OCI-LY1 (cell line): ENCODE results near the gene PDCD5.
"Not testable (repeated sequence)": the region's sequence is repeated elsewhere in the genome, so short reads cannot be mapped to it uniquely, and the experiment has no call there.

ENCODE experiments used
- H2AFZ ChIP-seq: fragments of 200-600 bp; sonication (generic), shearing (Covaris generic); 2 replicates; pipeline ENCODE4 v1.6.0; 2014; ENCODE audit warnings: antibody characterized with exemption, mild to moderate bottlenecking, low read length
- H3F3A ChIP-seq: fragments of 200-600 bp; sonication (generic), shearing (Covaris generic); 2 replicates; pipeline ENCODE4 v1.6.0; 2014; ENCODE audit warnings: mild to moderate bottlenecking, antibody characterized with exemption, low read length, moderate library complexity; ENCODE audit not compliant: insufficient read depth
- H3K27ac ChIP-seq: fragments of 200-600 bp; sonication (generic); 2 replicates; pipeline ENCODE4 v1.5.1; 2014; ENCODE audit warnings: low read length, mixed run types, mild to moderate bottlenecking, low read depth; ENCODE audit not compliant: poor library complexity, severe bottlenecking
- H3K27me3 ChIP-seq: fragments of 200-600 bp; sonication (generic); 2 replicates; pipeline ENCODE4 v1.6.0; 2014; ENCODE audit warnings: antibody characterized with exemption, mild to moderate bottlenecking, low read length, moderate library complexity; ENCODE audit not compliant: insufficient read depth
- H3K36me3 ChIP-seq: fragments of 200-600 bp; sonication (generic); 2 replicates; pipeline ENCODE4 v1.6.1; 2014; ENCODE audit warnings: mild to moderate bottlenecking, antibody characterized with exemption, low read length, moderate library complexity, mixed read lengths; ENCODE audit not compliant: insufficient read depth
- H3K4me1 ChIP-seq: fragments of 200-600 bp; sonication (generic); 2 replicates; pipeline ENCODE4 v1.5.1; 2014; ENCODE audit warnings: mild to moderate bottlenecking, low read length, moderate library complexity; ENCODE audit not compliant: insufficient read depth, severe bottlenecking
- H3K4me2 ChIP-seq: fragments of 200-600 bp; sonication (generic), shearing (Covaris generic); 2 replicates; pipeline ENCODE4 v1.6.1; 2014; ENCODE audit warnings: low read length
- H3K4me3 ChIP-seq: fragments of 200-600 bp; sonication (generic); 2 replicates; pipeline ENCODE4 v1.5.1; 2014; ENCODE audit warnings: low read length, low read depth, mild to moderate bottlenecking, mixed read lengths; ENCODE audit not compliant: poor library complexity, severe bottlenecking
- H3K79me2 ChIP-seq: fragments of 200-600 bp; shearing (Covaris generic); 2 replicates; pipeline ENCODE4 v1.6.1; 2016; ENCODE audit warnings: mixed run types, low read length, mixed read lengths; ENCODE audit not compliant: insufficient read depth
- H3K9ac ChIP-seq: fragments of 200-600 bp; sonication (generic), shearing (Covaris generic); 2 replicates; pipeline ENCODE4 v1.6.1; 2014; ENCODE audit warnings: mild to moderate bottlenecking, low read length, mixed read lengths
- H3K9me2 ChIP-seq: fragments of 200-600 bp; sonication (generic), shearing (Covaris generic); 2 replicates; pipeline ENCODE4 v1.6.1; 2014; ENCODE audit warnings: low read depth, mild to moderate bottlenecking, low read length, mixed read lengths
- H3K9me3 ChIP-seq: fragments of 200-600 bp; shearing (Covaris generic); 2 replicates; pipeline ENCODE4 v1.6.1; 2014; ENCODE audit warnings: low read length, mixed read lengths
- H4K20me1 ChIP-seq: fragments of 200-600 bp; sonication (generic), shearing (Covaris generic); 2 replicates; pipeline ENCODE4 v1.6.0; 2016; ENCODE audit warnings: mild to moderate bottlenecking, low read length; ENCODE audit not compliant: insufficient read depth
- CTCF ChIP-seq: fragments of 200-600 bp; sonication (generic), shearing (Covaris generic); IDR thresholded peaks from 2 replicates; pipeline ENCODE4 v1.5.1; 2017; ENCODE audit warnings: mild to moderate bottlenecking, antibody characterized with exemption, low read length, moderate library complexity, mixed read lengths
- EZH2 ChIP-seq: fragments of 200-600 bp; sonication (generic), shearing (Covaris generic); IDR thresholded peaks from 2 replicates; pipeline ENCODE4 v1.8.0; 2017; ENCODE audit warnings: borderline replicate concordance, mixed run types, mild to moderate bottlenecking, antibody characterized with exemption, low read length, moderate library complexity, mixed read lengths

PDCD5 gene

GRCh38 chr19:32539240-32539916 is 41.6 kb upstream of the PDCD5 start:
- no peak overlapping the region for H2AFZ ChIP-seq
- no peaks in the 10 kb centered on the region for H3K36me3 ChIP-seq
- H3K27ac ChIP-seq, result no peak overlapping the region
- no peaks in the 10 kb centered on the region for H3K9me2 ChIP-seq
- TF ChIP-seq EZH2, result no peak
- TF ChIP-seq CTCF, result no peak
- no peaks in the 10 kb centered on the region for H4K20me1 ChIP-seq
- H3K4me3 ChIP-seq, result no peak overlapping the region
- no peak overlapping the region for H3K4me2 ChIP-seq
- H3K79me2 ChIP-seq, result no peaks in the 10 kb centered on the region
- H3K4me1 ChIP-seq, result no peaks in the 10 kb centered on the region
- no peak overlapping the region for H3K9ac ChIP-seq
- H3F3A ChIP-seq, result no peaks in the 10 kb centered on the region
- no peaks in the 10 kb centered on the region for H3K9me3 ChIP-seq
- no peaks in the 10 kb centered on the region for H3K27me3 ChIP-seq

- H3K36me3 ChIP-seq, result no peaks in the 10 kb centered on the region
- no peak overlapping the region for H2AFZ ChIP-seq
- no peaks in the 10 kb centered on the region for H3K79me2 ChIP-seq
- H4K20me1 ChIP-seq, result no peaks in the 10 kb centered on the region
- H3K4me2 ChIP-seq, result no peak overlapping the region
- H3K4me1 ChIP-seq, result no peaks in the 10 kb centered on the region
- H3K9me3 ChIP-seq, result no peaks in the 10 kb centered on the region
- H3K27ac ChIP-seq, result no peak overlapping the region
- no peaks in the 10 kb centered on the region for H3K27me3 ChIP-seq
- no peak overlapping the region for H3K4me3 ChIP-seq
- H3F3A ChIP-seq, result no peaks in the 10 kb centered on the region
- H3K9me2 ChIP-seq, result no peaks in the 10 kb centered on the region
- no peak for TF ChIP-seq EZH2
- TF ChIP-seq CTCF, result no peak
- no peak overlapping the region for H3K9ac ChIP-seq
These were observed 40.4 kb upstream of the PDCD5 start for GRCh38 chr19:32540621-32541020.

- H3K27ac ChIP-seq, H3K36me3 ChIP-seq, H3K9ac ChIP-seq, H3K9me2 ChIP-seq, H3K4me1 ChIP-seq, H2AFZ ChIP-seq, H3K79me2 ChIP-seq, H3K27me3 ChIP-seq, H3K4me3 ChIP-seq, H3K9me3 ChIP-seq, H4K20me1 ChIP-seq, H3F3A ChIP-seq, H3K4me2 ChIP-seq: not testable (repeated sequence)
These were observed 39.6 kb upstream of the PDCD5 start for GRCh38 chr19:32541376-32541775.

GRCh38 chr19:32542477-32543108 is 38.4 kb upstream of the PDCD5 start:
- Histone ChIP-seq H3K27ac (no peak overlapping the region), H3K9me3 (no peaks in the 10 kb centered on the region), H2AFZ (no peak overlapping the region), H4K20me1 (no peaks in the 10 kb centered on the region), H3K9ac (no peak overlapping the region), H3K27me3 (no peaks in the 10 kb centered on the region), H3K4me3 (no peak overlapping the region), H3K36me3 (no peaks in the 10 kb centered on the region), H3K4me2 (no peak overlapping the region), H3K79me2 (no peaks in the 10 kb centered on the region), H3F3A (no peaks in the 10 kb centered on the region), H3K9me2 (no peaks in the 10 kb centered on the region), H3K4me1 (no peaks in the 10 kb centered on the region)
- TF ChIP-seq CTCF (no peak), EZH2 (no peak)
